GM12892 (cell line): ENCODE results near the gene WIPI1.
A peak's percentile ranks its signal among the peaks of the same experiment; 100 is the strongest.

Experiments used
- DNase-seq: peaks from one replicate; pipeline ENCODE4 v3.0.0; 2011; ENCODE audit not compliant: insufficient read length
- FAIRE-seq: peaks from 2 replicates; lab custom pipeline; 2011; peaks lifted over from hg19 to GRCh38; lab: Jason Lieb, UNC
- POLR2A ChIP-seq: IDR thresholded peaks from 2 replicates; pipeline ENCODE4 v1.6.1; 2011; ENCODE audit warnings: low read depth, low read length, control low read depth
- POLR2AphosphoS5 ChIP-seq: IDR thresholded peaks from 2 replicates; pipeline ENCODE4 v1.6.1; 2011; ENCODE audit warnings: low read depth, low read length, control low read depth
- TAF1 ChIP-seq: IDR thresholded peaks from 2 replicates; pipeline ENCODE4 v1.6.1; 2011; ENCODE audit warnings: low read depth, mild to moderate bottlenecking, control low read depth, low read length, borderline replicate concordance

WIPI1 gene

GRCh38 chr17:68449021-68449739 is 8.1 kb downstream of the WIPI1 start:
- TF ChIP-seq POLR2AphosphoS5 (no peak), POLR2A (no peak), TAF1 (no peak)
- FAIRE-seq, result no peak
- no peak for DNase-seq

GRCh38 chr17:68446626-68447041 is 10.7 kb downstream of the WIPI1 start:
- DNase-seq (no peak), FAIRE-seq (no peak)
- TF ChIP-seq POLR2AphosphoS5 (no peak), POLR2A (no peak), TAF1 (no peak)

GRCh38 chr17:68445671-68446070 is 11.6 kb downstream of the WIPI1 start:
- TF ChIP-seq POLR2A (no peak), POLR2AphosphoS5 (no peak), TAF1 (no peak)
- FAIRE-seq, result no peak
- DNase-seq, result no peak

GRCh38 chr17:68443972-68444464 is 13.3 kb downstream of the WIPI1 start:
- no peak for FAIRE-seq
- TF ChIP-seq TAF1, result no peak
- no peak for TF ChIP-seq POLR2A
- TF ChIP-seq POLR2AphosphoS5, result no peak

GRCh38 chr17:68441070-68441770 is 16.1 kb downstream of the WIPI1 start:
- FAIRE-seq (no peak), DNase-seq (no peak)
- TF ChIP-seq POLR2AphosphoS5 (no peak), TAF1 (no peak), POLR2A (no peak)

More at GRCh38 chr17:68443972-68444464, 13.3 kb downstream of the WIPI1 start:
- DNase-seq, result no peak

- DNase-seq (no peak), FAIRE-seq (no peak)
- TF ChIP-seq TAF1 (no peak), POLR2A (no peak), POLR2AphosphoS5 (no peak)
These were observed 16.8 kb downstream of the WIPI1 start for GRCh38 chr17:68440526-68440925.

- no peak for FAIRE-seq
- no peak for DNase-seq
- TF ChIP-seq TAF1 (no peak), POLR2AphosphoS5 (no peak), POLR2A (no peak)
These were observed 17.5 kb downstream of the WIPI1 start for GRCh38 chr17:68439656-68440290.

GRCh38 chr17:68437979-68438822 is 19.1 kb downstream of the WIPI1 start:
- peak; percentile 61 for FAIRE-seq
- DNase-seq, result peak; percentile 34
- TF ChIP-seq TAF1 (0 out of 2 replicates have a peak, but pooled peaks have one; percentile 44), POLR2A (peak; percentile 50; the same call in 1 of the 2 replicates), POLR2AphosphoS5 (no peak)

GRCh38 chr17:68435876-68436842 is 21.1 kb downstream of the WIPI1 start:
- TF ChIP-seq TAF1 (no peak), POLR2AphosphoS5 (no peak), POLR2A (no peak)
- FAIRE-seq (peak; percentile 88), DNase-seq (peak; percentile 41)

- DNase-seq, result no peak
- TF ChIP-seq TAF1, result no peak
- no peak for TF ChIP-seq POLR2AphosphoS5
- TF ChIP-seq POLR2A, result no peak
- FAIRE-seq, result no peak
These were observed 21.9 kb downstream of the WIPI1 start for GRCh38 chr17:68435361-68435760.
